Right atrium auricular region (tissue), 2 donors: Measurements from ENCODE around the gene USP20. TPM values are rescaled to one million over a fixed set of nuclear protein-coding genes. Genes with fewer than 3 reads are reported as not detected.

Experiments
- DNase-seq: peaks from one replicate; pipeline ENCODE4 v3.0.0-alpha.2; 2019; ENCODE audit warnings: low spot score
- H3K27ac ChIP-seq, 2 donors: fragments of 200-600 bp; sonication (generic); 1 replicate in 1 of 2; 2 replicates in 1 of 2; pipeline ENCODE4 v1.5.1; 2016 to 2019
- H3K27me3 ChIP-seq, 2 donors: fragments of 200-600 bp; sonication (generic); one replicate each; pipeline versions ENCODE4 v1.5.1 to v1.6.0; 2017 to 2019
- H3K36me3 ChIP-seq: fragments of 200-600 bp; sonication (generic); one replicate; pipeline ENCODE4 v1.5.1; 2016
- H3K4me1 ChIP-seq, 2 donors: fragments of 200-600 bp; sonication (generic); one replicate each; pipeline versions ENCODE4 v1.5.1 to v1.6.0; 2017 to 2019
- H3K4me3 ChIP-seq, 2 donors: fragments of 200-600 bp; sonication (generic); 1 replicate in 1 of 2; 2 replicates in 1 of 2; pipeline ENCODE4 v1.5.1; 2017 to 2019; ENCODE audit warnings: mild to moderate bottlenecking in 1 of 2, moderate library complexity in 1 of 2
- H3K9me3 ChIP-seq, 2 donors: fragments of 200-600 bp; sonication (generic); one replicate each; pipeline ENCODE4 v1.5.1; 2019
- total RNA-seq, 2 donors: library from RNA; depleted of rRNA; stranded (reverse); fragments of >200 nt; gene quantifications; one replicate each; pipeline ENCODE4 v1.1.0, GENCODE V29; 2016
- TF ChIP-seq, protein P1 (sequence below), 2 donors: fragments of 200-600 bp; sonication (generic); IDR thresholded peaks; one replicate each; pipeline ENCODE4 v1.5.1; 2019; ENCODE audit warnings: antibody characterized with exemption in 2 of 2

USP20 gene
- total RNA-seq, 2 donors from 2014 or later: 12.9 to 14.5 TPM

DNA sequence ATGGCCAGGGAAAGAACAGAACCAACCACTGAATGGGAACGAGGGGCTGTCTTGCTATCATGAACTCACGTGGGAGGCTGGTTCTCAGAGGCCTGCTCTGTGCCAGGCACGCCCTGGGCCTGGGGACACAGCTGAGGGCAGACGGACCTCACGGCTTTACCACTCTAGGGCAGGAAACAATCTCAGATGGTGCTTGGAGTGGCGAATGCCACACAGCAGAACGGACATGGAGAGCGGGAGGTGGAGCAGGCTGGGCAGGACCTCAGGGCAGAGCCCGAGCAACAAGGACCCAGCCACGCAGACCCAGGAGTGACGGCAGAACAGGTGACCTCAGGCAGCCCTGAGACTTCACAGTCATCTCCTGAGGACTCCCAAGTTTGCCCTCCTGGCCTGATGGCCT, 20.0 kb upstream of the USP20 start:
- no peaks in the 10 kb centered on the region for H3K9me3 ChIP-seq
- no peak for DNase-seq
- TF ChIP-seq, protein P1, sequence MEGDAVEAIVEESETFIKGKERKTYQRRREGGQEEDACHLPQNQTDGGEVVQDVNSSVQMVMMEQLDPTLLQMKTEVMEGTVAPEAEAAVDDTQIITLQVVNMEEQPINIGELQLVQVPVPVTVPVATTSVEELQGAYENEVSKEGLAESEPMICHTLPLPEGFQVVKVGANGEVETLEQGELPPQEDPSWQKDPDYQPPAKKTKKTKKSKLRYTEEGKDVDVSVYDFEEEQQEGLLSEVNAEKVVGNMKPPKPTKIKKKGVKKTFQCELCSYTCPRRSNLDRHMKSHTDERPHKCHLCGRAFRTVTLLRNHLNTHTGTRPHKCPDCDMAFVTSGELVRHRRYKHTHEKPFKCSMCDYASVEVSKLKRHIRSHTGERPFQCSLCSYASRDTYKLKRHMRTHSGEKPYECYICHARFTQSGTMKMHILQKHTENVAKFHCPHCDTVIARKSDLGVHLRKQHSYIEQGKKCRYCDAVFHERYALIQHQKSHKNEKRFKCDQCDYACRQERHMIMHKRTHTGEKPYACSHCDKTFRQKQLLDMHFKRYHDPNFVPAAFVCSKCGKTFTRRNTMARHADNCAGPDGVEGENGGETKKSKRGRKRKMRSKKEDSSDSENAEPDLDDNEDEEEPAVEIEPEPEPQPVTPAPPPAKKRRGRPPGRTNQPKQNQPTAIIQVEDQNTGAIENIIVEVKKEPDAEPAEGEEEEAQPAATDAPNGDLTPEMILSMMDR (IDR thresholded peaks at IDR 0.05): no peak
- H3K4me3 ChIP-seq: no peak overlapping the region
- H3K4me1 ChIP-seq: no peaks in the 10 kb centered on the region
- H3K36me3 ChIP-seq: peaks cover 50% of the 10 kb centered on the region
- no peak overlapping the region for H3K27ac ChIP-seq
- H3K27me3 ChIP-seq: no peaks in the 10 kb centered on the region

DNA sequence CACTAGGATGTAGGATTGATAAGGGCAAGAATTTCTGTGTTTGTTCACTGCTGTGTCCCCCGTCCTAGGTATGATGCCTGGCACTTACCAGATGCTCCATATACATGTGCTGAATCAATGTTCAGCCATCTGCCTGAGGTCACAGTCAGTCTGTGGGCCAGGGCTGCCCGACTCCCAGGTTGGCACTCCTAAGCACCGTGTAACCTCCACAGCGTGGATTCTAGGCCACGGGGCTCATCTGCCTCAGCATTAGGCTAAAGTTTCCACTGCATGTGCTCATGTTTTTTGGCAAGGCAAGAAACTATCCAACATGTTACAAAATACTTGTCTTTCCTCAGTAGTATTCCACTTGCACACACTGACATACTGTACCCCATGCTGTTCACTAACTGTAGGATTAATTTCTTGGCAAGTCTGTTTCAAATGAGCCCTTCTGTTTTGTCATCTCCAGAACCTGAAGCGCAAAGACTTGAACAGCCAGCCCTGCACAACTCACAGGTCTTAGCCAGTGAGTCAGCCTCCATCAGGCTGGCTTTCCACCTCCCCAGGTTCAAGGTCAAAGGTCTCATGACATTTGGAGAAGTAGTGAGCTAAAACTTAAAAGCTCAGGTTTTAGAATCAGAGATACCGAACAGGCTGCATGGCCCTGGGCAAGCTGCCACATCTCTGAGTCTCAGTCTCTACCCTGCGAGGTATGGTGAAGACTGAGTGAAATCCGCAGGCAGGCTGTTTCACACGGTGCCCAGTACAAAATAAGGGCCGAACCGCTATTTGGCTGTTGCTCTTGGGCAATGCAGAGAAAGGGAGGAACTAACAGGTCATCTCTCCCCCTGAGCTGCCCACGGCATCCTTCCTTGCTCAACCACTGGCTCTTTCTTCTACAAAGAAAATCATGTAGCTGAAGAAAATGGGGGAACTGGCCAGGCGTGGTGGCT, 18.5 kb upstream of the USP20 start:
- H3K36me3 ChIP-seq: peaks cover 62% of the 10 kb centered on the region
- no peaks in the 10 kb centered on the region for H3K9me3 ChIP-seq
- no peaks in the 10 kb centered on the region for H3K4me1 ChIP-seq
- no peak overlapping the region for H3K27ac ChIP-seq
- no peaks in the 10 kb centered on the region for H3K27me3 ChIP-seq
- no peak for DNase-seq
- no peak overlapping the region for H3K4me3 ChIP-seq
- TF ChIP-seq, protein P1 (IDR thresholded peaks at IDR 0.05): no peak

DNA sequence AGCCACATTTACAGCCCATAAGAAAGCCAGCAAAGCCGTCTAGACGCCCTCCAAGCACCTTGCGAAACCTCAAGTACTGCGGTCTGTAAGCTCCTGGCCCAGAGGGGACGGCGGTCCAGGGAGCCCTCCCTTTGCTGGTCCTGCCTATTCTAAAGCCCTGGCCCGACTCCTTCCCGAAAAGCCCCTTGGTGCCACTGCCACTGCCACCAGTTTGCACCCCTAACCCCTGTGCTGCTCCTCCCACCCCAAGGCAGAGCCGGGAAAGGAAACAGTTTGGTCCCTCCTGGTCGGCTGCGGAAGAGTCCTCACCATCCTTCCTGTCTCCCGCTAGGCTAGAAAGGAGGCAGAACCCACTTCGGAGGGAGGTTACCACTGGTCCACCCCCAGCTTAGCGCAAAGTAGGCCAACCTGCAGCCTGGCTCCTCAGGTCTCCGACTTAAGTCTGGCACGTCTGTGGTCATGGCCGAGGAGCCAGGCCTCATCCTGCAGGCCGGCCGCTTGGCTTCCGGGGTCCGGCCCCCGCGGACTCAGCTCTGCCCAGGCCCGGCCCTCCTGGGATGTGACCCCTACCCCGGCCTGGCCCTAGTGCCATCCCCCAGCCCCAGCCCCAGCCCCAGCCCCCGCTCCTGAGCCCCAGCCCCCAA, 12.2 kb upstream of the USP20 start:
- peak overlapping the region in 1 of 2 donors; percentile 78 for H3K27ac ChIP-seq
- DNase-seq: no peak

DNA sequence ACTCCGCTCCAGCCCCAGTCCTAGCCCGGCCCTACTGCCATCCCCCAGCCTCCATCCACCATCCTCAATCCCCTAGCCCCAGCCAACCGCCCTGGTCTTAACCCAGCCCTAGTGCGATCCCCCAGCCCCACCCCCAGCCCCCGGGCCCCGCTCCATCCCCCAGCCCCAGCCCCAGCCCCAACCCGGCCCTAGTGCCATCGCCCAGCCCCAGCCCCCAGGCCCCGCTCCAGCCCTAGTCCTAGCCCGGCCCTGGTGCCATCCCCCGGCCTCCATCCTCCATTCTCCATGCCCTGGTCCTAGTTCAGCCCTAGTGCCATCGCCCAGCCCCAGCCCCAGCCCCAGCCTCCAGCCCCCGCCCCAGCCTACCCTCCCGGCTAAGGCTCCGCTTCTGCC, 11.7 kb upstream of the USP20 start:
- no peaks in the 10 kb centered on the region for H3K9me3 ChIP-seq
- TF ChIP-seq, protein P1 (IDR thresholded peaks at IDR 0.05): no peak
- H3K27ac ChIP-seq: peak overlapping the region; percentile 38 to 78
- H3K4me1 ChIP-seq: peaks cover 0 to 8% of the 10 kb centered on the region in 2 donors
- peak overlapping the region; percentile 72 to 97 for H3K4me3 ChIP-seq
- no peak for DNase-seq
- no peaks in the 10 kb centered on the region for H3K27me3 ChIP-seq
- peaks cover 34% of the 10 kb centered on the region for H3K36me3 ChIP-seq

More for the DNA sequence above, 12.2 kb upstream of the USP20 start:
- Histone ChIP-seq H3K4me1 (peaks cover 0 to 8% of the 10 kb centered on the region in 2 donors), H3K27me3 (no peaks in the 10 kb centered on the region), H3K36me3 (peaks cover 34% of the 10 kb centered on the region), H3K4me3 (peak overlapping the region; percentile 72 to 97), H3K9me3 (no peaks in the 10 kb centered on the region)
- TF ChIP-seq, protein P1 (IDR thresholded peaks at IDR 0.05): no peak

DNA sequence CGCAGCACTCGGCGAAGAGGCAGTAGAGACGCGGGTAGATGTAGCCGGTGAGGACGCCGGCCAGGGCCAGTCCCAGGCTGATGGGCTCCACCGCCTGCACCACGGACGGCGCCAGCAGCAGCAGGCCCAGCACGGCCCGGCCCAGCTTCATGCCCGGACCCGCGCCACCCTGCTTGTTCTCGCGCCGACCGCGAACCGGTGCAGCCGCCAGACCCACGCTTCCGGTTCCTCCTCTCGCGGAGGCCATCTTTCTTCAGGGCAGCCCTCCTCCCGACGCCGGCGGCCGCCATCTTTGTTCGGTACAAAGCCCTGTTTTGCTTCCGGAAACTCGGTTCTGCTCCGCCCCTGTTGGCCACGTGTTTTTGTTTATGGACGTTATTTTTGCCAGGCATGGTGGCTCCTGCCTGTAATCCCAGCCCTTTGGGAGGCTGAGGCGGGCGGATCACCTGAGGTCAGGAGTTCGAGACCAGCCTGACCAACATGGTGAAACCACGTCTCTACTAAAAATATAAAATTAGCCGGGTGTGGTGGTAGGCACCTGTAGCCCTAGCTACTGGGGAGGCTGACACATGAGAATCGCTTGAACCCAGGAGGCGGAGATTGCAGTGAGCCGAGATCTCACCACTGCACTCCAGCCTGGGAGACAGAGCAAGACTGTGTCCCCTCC, 11.2 kb upstream of the USP20 start, which contains the start of gene TOR1A:
Gene TOR1A, minus strand, starts transcription at position 202 of the 667 bp plus-strand sequence. Its CDS starts 51 bp downstream, at position 151.
- TF ChIP-seq, protein P1 (IDR thresholded peaks at IDR 0.05): no peak
- peak; percentile 94 for DNase-seq
- Histone ChIP-seq H3K27me3 (no peaks in the 10 kb centered on the region), H3K4me1 (peaks cover 0 to 8% of the 10 kb centered on the region in 2 donors), H3K9me3 (no peaks in the 10 kb centered on the region), H3K27ac (peak within 1 kb of the TSS; percentile 38 to 78), H3K4me3 (peak within 1 kb of the TSS; percentile 72 to 97), H3K36me3 (peaks cover 39% of the 10 kb centered on the region)
